ENCODE data around the gene CLEC16A.

Gene CLEC16A

DNA sequence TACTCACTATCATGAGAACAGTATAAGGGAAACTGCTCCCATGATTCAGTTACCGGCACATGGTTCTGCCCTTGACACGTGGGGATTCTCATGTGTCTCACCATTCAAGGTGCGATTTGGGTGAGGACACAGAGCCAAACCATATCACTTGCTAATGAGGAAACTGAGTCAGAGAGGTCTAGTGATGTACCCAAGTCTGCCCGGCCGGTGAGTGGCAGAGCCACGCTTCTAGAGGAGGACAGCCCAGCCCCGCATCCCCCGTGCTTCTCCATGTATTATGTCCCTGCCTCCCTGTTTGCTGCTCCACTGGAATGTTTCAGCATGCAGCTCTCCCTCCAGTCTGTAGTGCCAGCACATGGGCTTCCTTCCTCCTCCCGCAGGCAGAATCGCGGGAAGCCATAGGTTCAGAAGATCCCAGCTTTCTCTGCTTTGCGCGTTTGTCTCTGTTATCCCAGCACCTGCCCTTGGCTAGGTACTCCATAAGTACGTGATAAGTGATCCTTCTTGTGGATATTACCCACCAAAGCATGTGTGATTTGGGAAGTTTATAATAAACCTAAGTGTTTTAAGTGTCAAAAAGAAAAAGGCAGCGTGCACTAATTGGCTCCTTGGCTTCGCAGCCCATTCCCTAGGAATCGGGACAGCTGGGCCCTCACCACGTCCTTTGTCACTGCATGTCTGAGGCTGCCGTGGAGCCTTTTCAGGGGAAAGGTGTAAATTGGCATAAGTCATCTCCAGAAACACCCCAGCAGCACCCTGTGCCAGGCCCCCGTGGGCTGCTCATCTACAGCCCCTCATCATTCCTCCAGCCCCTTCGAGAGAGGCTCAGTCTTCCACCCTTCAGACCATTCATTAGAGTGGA is 103.8 kb downstream of the CLEC16A start:
- ChIA-PET CTCF (interaction anchor here (1.6 kb wide), 1 partner anchor 208 kb away, joined by 4 read pairs; the partner anchor contains the start of gene SOCS1), POLR2A (no interaction called here)
- no peak overlapping the region for H3K4me3 ChIP-seq (ENCODE audit: low read depth, low read length)
- TF ChIP-seq, protein P1, sequence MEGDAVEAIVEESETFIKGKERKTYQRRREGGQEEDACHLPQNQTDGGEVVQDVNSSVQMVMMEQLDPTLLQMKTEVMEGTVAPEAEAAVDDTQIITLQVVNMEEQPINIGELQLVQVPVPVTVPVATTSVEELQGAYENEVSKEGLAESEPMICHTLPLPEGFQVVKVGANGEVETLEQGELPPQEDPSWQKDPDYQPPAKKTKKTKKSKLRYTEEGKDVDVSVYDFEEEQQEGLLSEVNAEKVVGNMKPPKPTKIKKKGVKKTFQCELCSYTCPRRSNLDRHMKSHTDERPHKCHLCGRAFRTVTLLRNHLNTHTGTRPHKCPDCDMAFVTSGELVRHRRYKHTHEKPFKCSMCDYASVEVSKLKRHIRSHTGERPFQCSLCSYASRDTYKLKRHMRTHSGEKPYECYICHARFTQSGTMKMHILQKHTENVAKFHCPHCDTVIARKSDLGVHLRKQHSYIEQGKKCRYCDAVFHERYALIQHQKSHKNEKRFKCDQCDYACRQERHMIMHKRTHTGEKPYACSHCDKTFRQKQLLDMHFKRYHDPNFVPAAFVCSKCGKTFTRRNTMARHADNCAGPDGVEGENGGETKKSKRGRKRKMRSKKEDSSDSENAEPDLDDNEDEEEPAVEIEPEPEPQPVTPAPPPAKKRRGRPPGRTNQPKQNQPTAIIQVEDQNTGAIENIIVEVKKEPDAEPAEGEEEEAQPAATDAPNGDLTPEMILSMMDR (IDR thresholded peaks at IDR 0.05; ENCODE audit: insufficient read depth, low read length, missing control alignments), result no peak
- DNase-seq (ENCODE audit: low read depth, low spot score), result no peak

DNA sequence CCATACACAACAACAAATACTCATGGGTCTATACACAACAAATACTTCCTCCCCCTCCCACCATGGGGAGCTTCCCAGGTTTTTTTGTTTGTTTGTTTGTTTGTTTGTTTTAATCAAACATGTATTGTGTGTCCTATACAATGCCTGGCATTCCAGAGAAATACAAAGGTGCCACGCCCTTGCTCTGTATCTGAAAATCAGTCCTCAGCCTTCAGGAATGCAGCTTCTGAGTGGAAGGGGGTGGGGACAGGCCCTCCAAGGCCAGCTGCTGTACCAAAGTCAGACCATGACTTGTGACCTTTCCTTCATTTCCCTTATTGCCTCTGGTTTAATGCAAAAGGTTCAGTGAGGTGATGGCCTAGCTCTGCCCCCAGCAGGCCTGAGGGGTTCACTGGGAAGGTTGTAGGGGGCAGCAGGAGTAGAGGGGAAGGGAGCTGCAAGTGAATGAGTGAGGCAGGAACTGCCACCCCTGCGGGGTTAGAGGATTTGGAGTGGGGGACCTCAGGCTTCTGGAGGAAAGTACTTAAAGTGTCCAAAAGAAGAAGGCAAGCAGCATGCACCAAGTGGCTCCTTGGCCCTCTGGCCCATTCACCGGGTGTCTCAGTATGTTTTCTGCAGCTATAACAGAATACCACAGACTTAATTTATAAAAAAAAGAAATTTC is 105.2 kb downstream of the CLEC16A start:
- no peak overlapping the region for H3K4me3 ChIP-seq (ENCODE audit: low read depth, low read length)
- ChIA-PET POLR2A (no interaction called here), CTCF (interaction anchor here (0.6 to 1.2 kb wide), 3 partner anchors 65 to 303 kb away, joined by 3 to 5 read pairs (median 3); partner anchors contain the start of gene SOCS1)
- TF ChIP-seq, protein P1 (IDR thresholded peaks at IDR 0.05; ENCODE audit: insufficient read depth, low read length, missing control alignments), result no peak
- no peak for DNase-seq (ENCODE audit: low read depth, low spot score)

DNA sequence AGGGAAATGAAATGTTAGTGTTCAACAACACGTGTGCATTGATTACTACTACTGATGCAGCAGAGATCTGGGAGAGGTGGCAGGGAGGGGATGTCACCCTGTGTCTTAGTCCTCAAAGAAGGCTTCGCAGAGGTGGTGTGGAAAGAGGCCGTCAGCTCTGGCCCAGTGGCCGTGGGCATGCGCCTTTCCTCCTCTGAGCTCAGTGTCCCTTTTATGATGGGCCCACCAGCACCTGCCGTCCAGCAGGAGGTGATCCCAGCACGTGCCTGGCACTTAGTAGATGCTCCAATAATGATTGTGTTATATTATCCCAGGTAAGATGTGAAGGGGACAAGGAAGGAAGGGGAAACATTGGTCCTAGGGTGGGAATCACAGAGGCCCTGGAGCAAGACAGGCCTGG is 106.2 kb downstream of the CLEC16A start:
- TF ChIP-seq, protein P1 (IDR thresholded peaks at IDR 0.05; ENCODE audit: insufficient read depth, low read length, missing control alignments), result no peak
- DNase-seq (ENCODE audit: low read depth, low spot score), result no peak
- CTCF ChIA-PET, result interaction anchor here (1.2 kb wide), 1 partner anchor 206 kb away, joined by 5 read pairs; the partner anchor contains the start of gene SOCS1
- no peak overlapping the region for H3K4me3 ChIP-seq (ENCODE audit: low read depth, low read length)
- POLR2A ChIA-PET, result no interaction called here

DNA sequence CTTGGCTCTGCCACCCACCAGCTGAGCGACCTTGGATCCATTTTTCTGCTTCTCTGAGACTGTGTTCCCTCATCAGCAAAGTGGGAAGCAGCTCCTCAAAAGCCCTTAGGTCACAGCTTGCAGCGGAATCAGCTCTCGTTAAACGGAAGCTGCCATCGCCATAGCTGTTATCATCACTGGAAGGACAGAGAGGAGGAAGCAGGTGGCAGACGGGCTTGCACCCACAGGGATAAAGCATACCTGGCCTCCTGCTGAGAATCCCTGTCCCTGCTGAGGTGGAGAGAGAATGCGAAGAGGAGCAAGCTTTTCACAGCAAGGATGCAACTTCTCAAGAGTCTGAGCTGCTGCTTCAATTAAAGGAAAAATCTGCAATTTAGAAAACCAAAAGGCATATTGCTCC is 106.6 kb downstream of the CLEC16A start:
- ChIA-PET CTCF (interaction anchor here (1.2 kb wide), 1 partner anchor 206 kb away, joined by 5 read pairs; the partner anchor contains the start of gene SOCS1), POLR2A (interaction anchor here (0.6 kb wide), 1 partner anchor 1337 kb away, joined by 3 read pairs; no protein-coding TSS in a partner anchor)
- DNase-seq (ENCODE audit: low read depth, low spot score), result no peak
- H3K4me3 ChIP-seq (ENCODE audit: low read depth, low read length), result no peak overlapping the region
- TF ChIP-seq, protein P1 (IDR thresholded peaks at IDR 0.05; ENCODE audit: insufficient read depth, low read length, missing control alignments), result no peak

DNA sequence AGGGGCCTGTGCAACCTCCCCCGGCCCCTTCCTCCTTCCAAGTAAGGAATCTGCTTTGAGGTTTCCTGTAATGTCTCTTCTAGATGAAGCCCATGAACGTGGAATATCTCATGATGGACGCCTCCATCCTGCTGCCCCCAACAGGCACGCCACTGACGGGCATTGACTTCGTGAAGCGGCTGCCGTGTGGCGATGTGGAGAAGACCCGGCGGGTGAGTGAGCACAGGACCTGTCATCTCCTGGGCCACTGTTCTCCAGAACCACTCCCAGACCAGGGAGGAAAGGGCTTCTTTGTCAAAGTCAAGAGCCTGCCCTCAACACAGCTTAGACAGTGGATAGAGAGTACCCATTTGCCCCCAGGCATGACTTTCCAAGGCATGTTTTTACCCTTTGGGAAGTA is 107.1 kb downstream of the CLEC16A start:
- POLR2A ChIA-PET, result interaction anchor here (0.6 kb wide), 1 partner anchor 1337 kb away, joined by 3 read pairs; no protein-coding TSS in a partner anchor
- no peak for DNase-seq (ENCODE audit: low read depth, low spot score)
- H3K4me3 ChIP-seq (ENCODE audit: low read depth, low read length), result no peak overlapping the region
- CTCF ChIA-PET, result no interaction called here
- TF ChIP-seq, protein P1 (IDR thresholded peaks at IDR 0.05; ENCODE audit: insufficient read depth, low read length, missing control alignments), result no peak
